ENCODE measurements around the gene WNT8B. TPM values are rescaled to one million over a fixed set of nuclear protein-coding genes. Genes with fewer than 3 reads are reported as not detected.

WNT8B gene
- total RNA-seq, 1 experiment from 2014 or later = not detected

DNA sequence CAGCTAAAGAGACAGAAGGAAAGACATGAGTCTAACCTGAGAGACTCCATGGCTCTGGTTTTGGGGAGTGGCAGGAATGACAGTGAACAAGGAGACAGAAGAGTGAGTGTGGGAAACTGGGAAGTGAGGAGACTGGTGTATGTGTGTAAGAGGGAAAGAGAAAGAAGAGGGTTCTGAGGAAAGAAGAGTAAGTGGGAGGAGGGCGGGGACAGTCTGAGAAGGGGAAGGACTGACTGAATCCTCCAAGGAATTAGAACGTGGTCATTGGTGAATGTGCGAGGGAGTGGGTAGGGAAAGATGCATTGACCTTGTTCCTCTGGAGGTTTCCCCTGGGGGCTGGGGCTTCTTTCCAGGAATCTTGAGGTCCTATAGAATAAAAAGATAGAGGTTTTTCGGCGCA lies 26.6 kb downstream of the WNT8B start:
- no peak for ATAC-seq
- POLR2A ChIA-PET = no interaction called here
- BruUV-seq (replicated peaks) = no TSS peak
- intact Hi-C loops (cut with micrococcal nuclease; ENCODE audit: unreplicated experiment) (no loop called here), in situ Hi-C loops (cut with HindIII; ENCODE audit: low pct_unique_long_range_greater_than_20kb, low sequenced_read_pairs) (no loop called here)
- Histone ChIP-seq H3K27ac (ENCODE audit: low read length) (no peak overlapping the region), H3K27me3 (ENCODE audit: control insufficient read depth, insufficient read depth, low read length) (no peaks in the 10 kb centered on the region), H3K4me1 (ENCODE audit: control insufficient read depth, insufficient read depth, low read length) (no peaks in the 10 kb centered on the region), H3K4me3 (ENCODE audit: low read depth in 2 of 2, low read length in 2 of 2) (no peak overlapping the region), H3K36me3 (ENCODE audit: control insufficient read depth, insufficient read depth, low read length) (no peaks in the 10 kb centered on the region; the same call in 1 of the 2 replicates), H3K9me3 (ENCODE audit: control insufficient read depth, insufficient read depth, low read depth, low read length) (no peaks in the 10 kb centered on the region)
- TF ChIP-seq TCF7L2 (IDR thresholded peaks at IDR 0.05; ENCODE audit: low read depth, low read length) = no peak
- TF ChIP-seq SIN3A (IDR thresholded peaks at IDR 0.05; ENCODE audit: borderline replicate concordance, insufficient read depth, low read depth, low read length) = no peak
- no peak for TF ChIP-seq POLR2AphosphoS5 (IDR thresholded peaks at IDR 0.05; ENCODE audit: low read depth, low read length)
- no peak for TF ChIP-seq CTCF (IDR thresholded peaks at IDR 0.05)
- TF ChIP-seq REST (IDR thresholded peaks at IDR 0.05; ENCODE audit: insufficient read depth in 1 of 2, low read depth in 2 of 2, low read length in 1 of 2) = no peak
- no peak for DNase-seq (ENCODE audit: low read depth, low spot score)
- CTCF ChIA-PET = no interaction called here

- ATAC-seq (no peak), DNase-seq (ENCODE audit: low read depth, low spot score) (no peak)
- H3K4me3 ChIP-seq (ENCODE audit: low read depth in 2 of 2, low read length in 2 of 2) = no peak overlapping the region
- intact Hi-C loops (cut with micrococcal nuclease; ENCODE audit: unreplicated experiment) (no loop called here), in situ Hi-C loops (cut with HindIII; ENCODE audit: low pct_unique_long_range_greater_than_20kb, low sequenced_read_pairs) (no loop called here)
- TF ChIP-seq SIN3A (IDR thresholded peaks at IDR 0.05; ENCODE audit: borderline replicate concordance, insufficient read depth, low read depth, low read length) (no peak), POLR2AphosphoS5 (IDR thresholded peaks at IDR 0.05; ENCODE audit: low read depth, low read length) (no peak), TCF7L2 (IDR thresholded peaks at IDR 0.05; ENCODE audit: low read depth, low read length) (no peak), REST (IDR thresholded peaks at IDR 0.05; ENCODE audit: insufficient read depth in 1 of 2, low read depth in 2 of 2, low read length in 1 of 2) (no peak), CTCF (IDR thresholded peaks at IDR 0.05) (no peak)
- no peaks in the 10 kb centered on the region for H3K27me3 ChIP-seq (ENCODE audit: control insufficient read depth, insufficient read depth, low read length)
- no TSS peak for BruUV-seq (replicated peaks)
- CTCF ChIA-PET = no interaction called here
- POLR2A ChIA-PET = no interaction called here
- no peak overlapping the region for H3K27ac ChIP-seq (ENCODE audit: low read length)
- H3K36me3 ChIP-seq (ENCODE audit: control insufficient read depth, insufficient read depth, low read length) = no peaks in the 10 kb centered on the region; the same call in 1 of the 2 replicates
- no peaks in the 10 kb centered on the region for H3K4me1 ChIP-seq (ENCODE audit: control insufficient read depth, insufficient read depth, low read length)
- no peaks in the 10 kb centered on the region for H3K9me3 ChIP-seq (ENCODE audit: control insufficient read depth, insufficient read depth, low read depth, low read length)
These were observed 27.7 kb downstream of the WNT8B start for GRCh38 chr10:100490531-100490930.

Data from Panc1 (cell line).